Measurements from ENCODE around the gene RAMP1.

GRCh38 chr2:237875256-237876060, 16.0 kb downstream of the RAMP1 start:
- TF ChIP-seq PKNOX1 (IDR thresholded peaks at IDR 0.05): no peak
- TF ChIP-seq BHLHE40 (IDR thresholded peaks at IDR 0.05; ENCODE audit: borderline replicate concordance): no peak
- no peak for TF ChIP-seq SUZ12 (IDR thresholded peaks at IDR 0.05)
- no peak for TF ChIP-seq FOXK2 (IDR thresholded peaks at IDR 0.05)

Measured in HEK293T (cell line).